SK-N-SH (cell line): ENCODE results near the gene PTS. TPM values are rescaled to one million over a fixed set of nuclear protein-coding genes. Genes with fewer than 3 reads are reported as not detected.

ENCODE experiments used
- CTCF ChIA-PET: fragments of 300-600, 350-600 bp; formaldehyde crosslinking; extraction: SDS; loops from one replicate; lab custom pipeline; 2021; lab: Yijun Ruan, JAX
- POLR2A ChIA-PET: fragments of 350-600 bp; sonication (Branson Sonifier 250); formaldehyde crosslinking; extraction: SDS; loops from one replicate; lab custom pipeline; 2020; ENCODE audit warnings: antibody characterized with exemption, inconsistent platforms; lab: Yijun Ruan, JAX
- DNase-seq: peaks from one replicate; pipeline ENCODE4 v3.0.0; 2012
- H2AFZ ChIP-seq: fragments of 200-600 bp; sonication (generic); 2 replicates; pipeline ENCODE4 v1.8.1; 2016; ENCODE audit warnings: antibody characterized with exemption, mild to moderate bottlenecking, low read depth
- H3F3A ChIP-seq: fragments of 200-600 bp; sonication (generic); replicated peaks from 2 replicates; pipeline ENCODE3; 2016; ENCODE audit warnings: antibody characterized with exemption, mild to moderate bottlenecking; ENCODE audit not compliant: insufficient read depth
- H3K27ac ChIP-seq, 2 experiments: fragments of 200-500 bp in 1 of 2; fragments of 200-600 bp in 1 of 2; sonication (Bioruptor generic) in 1 of 2; sonication (generic), shearing (Covaris generic) in 1 of 2; 2 replicates each; pipeline versions ENCODE4 v1.5.1 to v1.6.1; 2014 to 2016; ENCODE audit warnings: low read depth in 2 of 2, inconsistent platforms in 1 of 2, low read length in 1 of 2, mild to moderate bottlenecking in 1 of 2, mixed read lengths in 1 of 2
- H3K27me3 ChIP-seq: fragments of 200-600 bp; sonication (generic), shearing (Covaris generic); 2 replicates; pipeline ENCODE4 v1.6.1; 2016; ENCODE audit warnings: mixed run types; ENCODE audit not compliant: insufficient read depth
- H3K36me3 ChIP-seq, 2 experiments: fragments of 200-500 bp in 1 of 2; fragments of 200-600 bp in 1 of 2; sonication (Bioruptor generic) in 1 of 2; sonication (generic) in 1 of 2; replicated peaks in 1 of 2; 2 replicates each; pipeline versions ENCODE3 to v1.5.1; 2014 to 2016; ENCODE audit warnings: low read length in 1 of 2, mild to moderate bottlenecking in 1 of 2; ENCODE audit not compliant: insufficient read depth in 2 of 2, control insufficient read depth in 1 of 2
- H3K4me1 ChIP-seq, 2 experiments: fragments of 200-500 bp in 1 of 2; fragments of 200-600 bp in 1 of 2; sonication (Bioruptor generic) in 1 of 2; sonication (generic), shearing (Covaris generic) in 1 of 2; 2 replicates each; pipeline versions ENCODE4 v1.5.1 to v1.6.1; 2014 to 2016; ENCODE audit warnings: low read depth in 1 of 2, low read length in 1 of 2, mixed run types in 1 of 2; ENCODE audit not compliant: insufficient read depth in 2 of 2, control insufficient read depth in 1 of 2
- H3K4me2 ChIP-seq: fragments of 200-600 bp; sonication (generic), shearing (Covaris generic); 2 replicates; pipeline ENCODE4 v1.6.1; 2017; ENCODE audit warnings: mixed run types
- H3K4me3 ChIP-seq, 2 experiments: fragments of 200-500 bp in 1 of 2; fragments of 200-600 bp in 1 of 2; sonication (Bioruptor generic) in 1 of 2; sonication (generic), shearing (Covaris generic) in 1 of 2; 2 replicates each; pipeline versions ENCODE4 v1.5.1 to v1.8.1; 2014 to 2016; ENCODE audit warnings: low read depth in 2 of 2, inconsistent platforms in 1 of 2, low read length in 1 of 2, mild to moderate bottlenecking in 1 of 2, mixed read lengths in 1 of 2, moderate library complexity in 1 of 2
- H3K79me2 ChIP-seq: fragments of 200-600 bp; sonication (generic); 2 replicates; pipeline ENCODE4 v1.8.1; 2017; ENCODE audit warnings: mild to moderate bottlenecking; ENCODE audit not compliant: insufficient read depth
- H3K9ac ChIP-seq: fragments of 200-600 bp; sonication (generic); 2 replicates; pipeline ENCODE4 v1.6.1; 2017; ENCODE audit warnings: mixed run types
- H3K9me2 ChIP-seq: fragments of 200-600 bp; sonication (generic); 2 replicates; pipeline ENCODE4 v1.6.1; 2017; ENCODE audit warnings: mixed run types
- H3K9me3 ChIP-seq: fragments of 200-600 bp; sonication (generic); 2 replicates; pipeline ENCODE4 v1.6.1; 2017; ENCODE audit warnings: mixed run types, mild to moderate bottlenecking, moderate library complexity
- H4K20me1 ChIP-seq: fragments of 200-600 bp; sonication (generic); 2 replicates; pipeline ENCODE4 v1.6.1; 2017; ENCODE audit warnings: mild to moderate bottlenecking, mixed run types; ENCODE audit not compliant: insufficient read depth
- EZH2phosphoT487 ChIP-seq: fragments of 200-600 bp; sonication (generic); IDR thresholded peaks from 2 replicates; pipeline ENCODE4 v1.6.1; 2017; ENCODE audit warnings: low read depth, mixed run types, mild to moderate bottlenecking, antibody characterized with exemption, moderate library complexity, borderline replicate concordance
- FOXJ3 ChIP-seq: sonication (generic); formaldehyde crosslinking; IDR thresholded peaks from 2 replicates; pipeline ENCODE4 v1.5.1; 2020; ENCODE audit warnings: mild to moderate bottlenecking, missing genetic modification reagents
- FOXM1 ChIP-seq: IDR thresholded peaks from 2 replicates; pipeline ENCODE4 v1.4.0; 2012; ENCODE audit warnings: low read depth, mild to moderate bottlenecking
- IRF3 ChIP-seq: fragments of 150-350 bp; IDR thresholded peaks from 2 replicates; pipeline ENCODE4 v1.6.1; 2016; ENCODE audit warnings: mild to moderate bottlenecking, low read depth, low read length
- MAX ChIP-seq: IDR thresholded peaks from 2 replicates; pipeline ENCODE4 v1.4.0; 2012; ENCODE audit warnings: low read depth
- MEF2A ChIP-seq: IDR thresholded peaks from 2 replicates; pipeline ENCODE4 v1.4.0; 2012; ENCODE audit warnings: low read depth, borderline replicate concordance
- MXI1 ChIP-seq: IDR thresholded peaks from 2 replicates; pipeline ENCODE4 v1.6.1; 2012; ENCODE audit warnings: mild to moderate bottlenecking, low read depth, low read length, improper control_type of control experiment
- NRF1 ChIP-seq: IDR thresholded peaks from 2 replicates; pipeline ENCODE4 v1.6.1; 2012; ENCODE audit warnings: low read depth, mild to moderate bottlenecking, low read length
- PBX3 ChIP-seq: IDR thresholded peaks from 2 replicates; pipeline ENCODE4; 2012
- POLR2AphosphoS5 ChIP-seq: IDR thresholded peaks from 2 replicates; pipeline ENCODE4 v1.6.1; 2012; ENCODE audit warnings: low read depth, low read length
- RCOR1 ChIP-seq: fragments of 150-350 bp; IDR thresholded peaks from 2 replicates; pipeline ENCODE4 v1.6.1; 2017; ENCODE audit warnings: antibody characterized with exemption, low read length
- TAF1 ChIP-seq: IDR thresholded peaks from 2 replicates; pipeline ENCODE4 v1.6.1; 2012; ENCODE audit warnings: low read depth, mild to moderate bottlenecking, low read length, moderate library complexity, borderline replicate concordance
- USF1 ChIP-seq: IDR thresholded peaks from 2 replicates; pipeline ENCODE4 v1.4.0; 2012; ENCODE audit warnings: low read depth, borderline replicate concordance
- USF2 ChIP-seq: fragments of 150-350 bp; IDR thresholded peaks from 2 replicates; pipeline ENCODE4 v1.6.1; 2017; ENCODE audit warnings: antibody characterized with exemption, low read length, low read depth, borderline replicate concordance
- WGBS: methylation state at CpG from one replicate; pipeline ENCODE4 v1.1.6; 2017; ENCODE audit warnings: low lambda C conversion rate; 5-methylcytosine and 5-hydroxymethylcytosine counted together
- polyA plus RNA-seq, 3 experiments: library from polyadenylated mRNA; depleted of rRNA; stranded (reverse); fragments of >200 nt; gene quantifications; 2 replicates each; pipeline ENCODE4 v1.2.3, GENCODE V29; 2012

PTS gene
- polyA plus RNA-seq, 1 of the 3 experiments (the other 2 are of a cell fraction), result 54.0 TPM

GRCh38 chr11:112223754-112224532 lies 2.3 kb upstream of the PTS start (continued):
- no peak for TF ChIP-seq TAF1

- peak overlapping the region; percentile 71 to 91 for H3K4me3 ChIP-seq
- H3K79me2 ChIP-seq, result peaks cover 42% of the 10 kb centered on the region
- DNase-seq, result no peak
- no peaks in the 10 kb centered on the region for H3K9me3 ChIP-seq
- ChIA-PET CTCF (interaction anchor here (0.6 to 17.1 kb wide), 3 partner anchors 49 to 1437 kb away, joined by 3 to 620 read pairs (median 5); partner anchors contain the start of gene PLET1), POLR2A (interaction anchor here (0.9 to 1.7 kb wide), 2 partner anchors 40 to 45 kb away, joined by 3 to 6 read pairs; no protein-coding TSS in a partner anchor)
- no peaks in the 10 kb centered on the region for H3K27me3 ChIP-seq
- H3K4me2 ChIP-seq, result peak overlapping the region; percentile 94
- peaks cover 20 to 21% of the 10 kb centered on the region in 2 experiments for H3K36me3 ChIP-seq
- H3K4me1 ChIP-seq, result peaks cover 18 to 30% of the 10 kb centered on the region in 2 experiments; a peak in 3 of 4 replicates
- H3F3A ChIP-seq, result no peaks in the 10 kb centered on the region
- peak overlapping the region; percentile 76 for H3K9ac ChIP-seq
- WGBS, result 53% methylated on average over 8 of the region's 8 CpGs
- no peaks in the 10 kb centered on the region for H3K9me2 ChIP-seq
- H2AFZ ChIP-seq, result peak overlapping the region; percentile 100
- TF ChIP-seq FOXM1, result no peak
- no peak for TF ChIP-seq MAX
- TF ChIP-seq MEF2A, result no peak
- TF ChIP-seq USF2, result no peak
- no peak for TF ChIP-seq FOXJ3
- TF ChIP-seq NRF1, result no peak
- H4K20me1 ChIP-seq, result no peaks in the 10 kb centered on the region
- H3K27ac ChIP-seq, result peak overlapping the region; percentile 78 to 97
Observed at GRCh38 chr11:112225753-112226061, 521 bp upstream of the PTS start.

- H3K36me3 ChIP-seq, result peaks cover 26 to 30% of the 10 kb centered on the region in 2 experiments
- no peaks in the 10 kb centered on the region for H3K9me3 ChIP-seq
- H3K9me2 ChIP-seq, result no peaks in the 10 kb centered on the region
- ChIA-PET POLR2A (interaction anchor here (0.8 to 1.7 kb wide), 3 partner anchors 15 to 39 kb away, joined by 4 to 7 read pairs (median 6); no protein-coding TSS in a partner anchor), CTCF (interaction anchor here (1.0 to 17.1 kb wide), 4 partner anchors 48 to 361 kb away, joined by 3 to 620 read pairs (median 4); partner anchors contain the start of gene PLET1)
- no peaks in the 10 kb centered on the region for H3F3A ChIP-seq
- peaks cover 51% of the 10 kb centered on the region for H3K79me2 ChIP-seq
- H3K27me3 ChIP-seq, result no peaks in the 10 kb centered on the region
- peak overlapping the region; percentile 76 for H3K9ac ChIP-seq
- peak overlapping the region; percentile 94 for H3K4me2 ChIP-seq
- TF ChIP-seq MXI1 (no peak), IRF3 (no peak), NRF1 (no peak), USF1 (no peak), POLR2AphosphoS5 (no peak), RCOR1 (no peak), PBX3 (no peak), EZH2phosphoT487 (no peak)
- 7% methylated on average over 16 of the region's 16 CpGs for WGBS
- peaks cover 14 to 30% of the 10 kb centered on the region in 2 experiments; a peak in 3 of 4 replicates for H3K4me1 ChIP-seq
- H2AFZ ChIP-seq, result peak overlapping the region; percentile 100
- no peaks in the 10 kb centered on the region for H4K20me1 ChIP-seq
- peak; percentile 35 for DNase-seq
- peak overlapping the region; percentile 78 to 97 for H3K27ac ChIP-seq
- peak overlapping the region; percentile 71 to 91 for H3K4me3 ChIP-seq
Observed at GRCh38 chr11:112226831-112227401, 688 bp downstream of the PTS start.
